A204.1 (cell line): ENCODE measurements around the gene ARF3.

Source experiments
- FAIRE-seq: peaks from 2 replicates; lab custom pipeline; 2012; peaks lifted over from hg19 to GRCh38; lab: Jason Lieb, UNC

Gene ARF3

GRCh38 chr12:48957141-48958048, at the start of gene ARF3:
Gene ARF3 (minus strand): TSS chr12:48957487. CDS start chr12:48941095, 16,392 bp downstream.
- FAIRE-seq, result no peak

- no peak for FAIRE-seq
Measured at GRCh38 chr12:49000346-49000745, 43.1 kb upstream of the ARF3 start.

GRCh38 chr12:48999371-49000131, 42.3 kb upstream of the ARF3 start, which contains the start of gene DDN:
Gene DDN (minus strand): TSS chr12:48999375. CDS start chr12:48999287, 88 bp downstream.
- FAIRE-seq, result no peak

- FAIRE-seq, result no peak
Measured at GRCh38 chr12:48998497-48999353, 41.4 kb upstream of the ARF3 start.

GRCh38 chr12:48997719-48998496, 40.6 kb upstream of the ARF3 start:
- no peak for FAIRE-seq

GRCh38 chr12:48996794-48997718, 39.8 kb upstream of the ARF3 start:
- no peak for FAIRE-seq

GRCh38 chr12:48995086-48995879, 38.0 kb upstream of the ARF3 start:
- FAIRE-seq, result no peak

GRCh38 chr12:48994224-48995085, 37.2 kb upstream of the ARF3 start:
- no peak for FAIRE-seq

- FAIRE-seq, result no peak
Measured at GRCh38 chr12:48993787-48994186, 36.5 kb upstream of the ARF3 start.

GRCh38 chr12:48991247-48992050, 34.2 kb upstream of the ARF3 start:
- no peak for FAIRE-seq

GRCh38 chr12:48990552-48990951, 33.3 kb upstream of the ARF3 start:
- no peak for FAIRE-seq

- no peak for FAIRE-seq
Measured at GRCh38 chr12:48988030-48988649, 30.9 kb upstream of the ARF3 start.

- FAIRE-seq, result no peak
Measured at GRCh38 chr12:48986720-48987291, 29.5 kb upstream of the ARF3 start.

- FAIRE-seq, result no peak
Measured at GRCh38 chr12:48985901-48986300, 28.6 kb upstream of the ARF3 start.

- FAIRE-seq, result no peak
Measured at GRCh38 chr12:48985475-48985897, 28.2 kb upstream of the ARF3 start.

GRCh38 chr12:48982397-48983080, 25.3 kb upstream of the ARF3 start:
- FAIRE-seq, result no peak
